ENCODE results near the gene SDK1.

SDK1 gene

GRCh38 chr7:3979611-3980299 is 678.7 kb downstream of the SDK1 start:
- DNase-seq (ENCODE audit: low read depth in 2 of 2), result no peak

- no peak for DNase-seq (ENCODE audit: low read depth in 2 of 2)
These were observed 679.2 kb downstream of the SDK1 start for GRCh38 chr7:3980300-3980643.

GRCh38 chr7:3981281-3981680 is 680.2 kb downstream of the SDK1 start:
- no peak for DNase-seq (ENCODE audit: low read depth in 2 of 2)

- DNase-seq (ENCODE audit: low read depth in 2 of 2), result no peak
These were observed 683.4 kb downstream of the SDK1 start for GRCh38 chr7:3984456-3984855.

GRCh38 chr7:3986927-3987326 is 685.9 kb downstream of the SDK1 start:
- DNase-seq (ENCODE audit: low read depth in 2 of 2), result no peak

- DNase-seq (ENCODE audit: low read depth in 2 of 2), result no peak
These were observed 686.4 kb downstream of the SDK1 start for GRCh38 chr7:3987426-3987927.

GRCh38 chr7:3989723-3990122 is 688.7 kb downstream of the SDK1 start:
- no peak for DNase-seq (ENCODE audit: low read depth in 2 of 2)

GRCh38 chr7:3991731-3992231 is 690.7 kb downstream of the SDK1 start:
- no peak for DNase-seq (ENCODE audit: low read depth in 2 of 2)

- DNase-seq (ENCODE audit: low read depth in 2 of 2), result no peak
These were observed 691.8 kb downstream of the SDK1 start for GRCh38 chr7:3992841-3993240.

- no peak for DNase-seq (ENCODE audit: low read depth in 2 of 2)
These were observed 693.7 kb downstream of the SDK1 start for GRCh38 chr7:3994764-3995163.

- no peak for DNase-seq (ENCODE audit: low read depth in 2 of 2)
These were observed 694.1 kb downstream of the SDK1 start for GRCh38 chr7:3995187-3995586.

- no peak for DNase-seq (ENCODE audit: low read depth in 2 of 2)
These were observed 697.0 kb downstream of the SDK1 start for GRCh38 chr7:3998060-3998459.

GRCh38 chr7:4000139-4000538 is 699.1 kb downstream of the SDK1 start:
- no peak for DNase-seq (ENCODE audit: low read depth in 2 of 2)

- DNase-seq (ENCODE audit: low read depth in 2 of 2), result no peak
These were observed 699.9 kb downstream of the SDK1 start for GRCh38 chr7:4000934-4001333.

GRCh38 chr7:4001742-4002141 is 700.7 kb downstream of the SDK1 start:
- DNase-seq (ENCODE audit: low read depth in 2 of 2), result no peak

- DNase-seq (ENCODE audit: low read depth in 2 of 2), result no peak
These were observed 702.5 kb downstream of the SDK1 start for GRCh38 chr7:4003503-4003902.

- no peak for DNase-seq (ENCODE audit: low read depth in 2 of 2)
These were observed 705.6 kb downstream of the SDK1 start for GRCh38 chr7:4006687-4007086.

- no peak for DNase-seq (ENCODE audit: low read depth in 2 of 2)
These were observed 708.4 kb downstream of the SDK1 start for GRCh38 chr7:4009211-4010060.

- no peak for DNase-seq (ENCODE audit: low read depth in 2 of 2)
These were observed 709.1 kb downstream of the SDK1 start for GRCh38 chr7:4010061-4010605.

GRCh38 chr7:4010923-4011656 is 710.0 kb downstream of the SDK1 start:
- DNase-seq (ENCODE audit: low read depth in 2 of 2), result no peak

GRCh38 chr7:4013793-4014192 is 712.7 kb downstream of the SDK1 start:
- no peak for DNase-seq (ENCODE audit: low read depth in 2 of 2)

All from stimulated activated CD4-positive, alpha-beta T cell treated with anti-CD3 and anti-CD28 coated beads, Interleukin-12 subunit alpha, Interleukin-12 subunit beta, amount 100 ng/mL, for 24 hours (primary cell).